NCI-H345 treated with DMSO at 0.1 percent for 48 hours (cell line): Measurements from ENCODE around the gene CHSY3.
"Not testable (repeated sequence)": the region's sequence is repeated elsewhere in the genome, so short reads cannot be mapped to it uniquely, and the experiment has no call there.

Experiments
- DNase-seq: peaks from one replicate; lab custom pipeline; 2025; ENCODE audit not compliant: unreplicated experiment; lab: John Stamatoyannopoulos, UW

CHSY3 gene

GRCh38 chr5:130155345-130156011 lies 251.2 kb downstream of the CHSY3 start:
- DNase-seq = no peak

DNA sequence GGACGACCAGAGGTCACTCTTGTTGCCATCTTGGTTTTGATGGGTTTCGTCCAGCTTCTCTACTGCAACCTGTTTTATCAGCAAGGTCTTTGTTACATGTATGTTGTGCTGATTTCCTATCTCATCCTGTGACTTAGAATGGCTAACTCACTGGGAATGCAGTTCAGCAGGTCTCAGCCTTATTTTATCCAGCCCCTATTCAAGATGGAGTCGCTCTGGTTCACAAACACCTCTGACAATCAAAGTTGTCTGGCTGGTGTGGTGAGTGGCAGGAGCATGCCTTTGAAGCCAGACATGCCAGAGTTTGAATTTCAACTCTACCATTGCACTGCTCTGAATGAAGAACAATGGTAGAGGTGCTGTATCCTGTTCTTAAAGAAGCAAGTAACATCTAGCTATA lies 253.8 kb downstream of the CHSY3 start:
- DNase-seq = no peak

DNA sequence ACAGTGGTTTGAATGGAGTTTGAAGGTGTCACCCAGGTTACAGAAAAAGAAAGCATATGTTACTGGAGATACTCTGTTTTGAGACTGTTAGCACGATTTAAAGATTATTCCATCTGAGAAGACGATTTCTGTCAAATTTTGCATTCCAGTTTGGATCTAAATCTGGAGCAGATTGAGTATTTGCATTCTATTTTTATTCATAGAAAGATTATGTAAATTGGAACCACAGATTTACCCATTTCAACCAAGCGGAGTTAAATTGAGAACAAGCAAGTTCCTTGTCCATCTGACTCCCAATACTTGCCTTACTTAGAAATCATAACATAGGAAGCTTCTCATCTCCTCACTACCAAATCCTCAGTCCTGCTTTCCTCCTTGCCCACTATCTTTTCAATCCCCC lies 255.7 kb downstream of the CHSY3 start:
- no peak for DNase-seq

GRCh38 chr5:130164966-130165365 lies 260.7 kb downstream of the CHSY3 start:
- DNase-seq = no peak

DNA sequence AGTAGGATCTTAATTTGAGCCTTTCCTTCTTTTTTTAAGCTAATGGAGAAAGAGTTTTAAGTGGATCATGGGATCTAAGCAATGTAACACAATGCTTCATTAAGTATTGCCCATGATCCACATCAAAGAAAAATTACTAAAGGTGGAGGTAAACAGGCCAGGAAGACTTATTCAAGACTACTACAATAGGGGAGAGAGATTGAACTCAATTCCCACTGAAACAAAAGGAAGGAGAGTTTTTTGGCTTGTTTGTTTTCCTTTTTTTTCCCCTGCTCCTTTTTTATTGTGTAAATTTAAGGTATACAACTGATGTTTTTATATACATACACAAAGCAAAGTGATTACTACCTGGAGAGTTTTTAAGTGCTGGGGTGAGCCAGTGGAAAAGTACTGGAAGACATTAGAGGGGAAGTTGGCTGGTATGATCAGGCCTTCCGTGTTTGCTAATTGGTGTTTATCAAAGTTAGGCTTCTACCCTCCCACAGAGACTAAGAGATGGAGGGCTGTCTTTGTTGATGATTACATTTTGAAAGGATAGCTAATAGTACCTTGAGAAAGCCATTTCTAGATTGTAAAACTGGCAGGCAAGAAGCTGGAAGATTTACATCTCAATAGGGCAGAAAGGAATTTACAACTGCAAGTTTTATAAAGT lies 262.7 kb downstream of the CHSY3 start:
- DNase-seq = no peak

DNA sequence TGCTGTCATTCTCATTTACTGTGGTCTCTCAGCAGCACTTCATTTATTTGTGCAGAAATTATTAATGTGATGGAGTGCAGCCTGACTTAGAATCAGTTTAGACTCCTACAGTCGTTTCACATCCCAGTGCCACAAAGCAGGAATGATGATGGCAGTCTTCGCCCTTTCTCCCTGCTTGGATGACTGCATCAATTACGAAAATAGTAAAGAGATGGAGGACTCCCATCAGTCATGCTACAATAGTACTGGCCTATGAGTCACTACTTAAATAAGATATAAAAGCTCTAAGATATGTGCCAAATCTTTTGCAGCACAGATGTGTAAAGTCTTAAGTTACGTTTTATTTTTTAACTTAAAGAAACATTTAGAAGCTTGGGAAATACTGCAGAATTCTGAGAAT lies 263.9 kb downstream of the CHSY3 start:
- no peak for DNase-seq

DNA sequence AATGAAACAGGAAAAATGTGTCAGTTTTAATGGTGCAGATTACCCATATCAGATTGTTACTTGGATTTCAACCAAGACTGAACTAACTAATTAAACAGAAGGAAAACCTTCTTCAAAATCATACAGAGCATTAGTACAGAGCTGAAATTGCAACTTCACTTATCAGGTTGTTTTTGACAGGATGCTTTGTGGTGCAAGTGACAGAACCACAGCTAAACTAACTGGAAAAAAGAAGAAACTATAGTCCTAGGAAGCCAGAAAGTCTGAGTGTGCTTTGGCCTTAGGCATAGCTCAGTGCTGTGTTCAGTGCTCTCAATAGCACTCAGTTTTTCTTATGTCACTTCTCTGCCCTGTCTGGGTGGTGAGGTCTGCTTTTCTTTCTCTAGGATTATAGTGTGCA lies 267.4 kb downstream of the CHSY3 start:
- DNase-seq = no peak

GRCh38 chr5:130183115-130183514 lies 278.9 kb downstream of the CHSY3 start:
- no peak for DNase-seq

DNA sequence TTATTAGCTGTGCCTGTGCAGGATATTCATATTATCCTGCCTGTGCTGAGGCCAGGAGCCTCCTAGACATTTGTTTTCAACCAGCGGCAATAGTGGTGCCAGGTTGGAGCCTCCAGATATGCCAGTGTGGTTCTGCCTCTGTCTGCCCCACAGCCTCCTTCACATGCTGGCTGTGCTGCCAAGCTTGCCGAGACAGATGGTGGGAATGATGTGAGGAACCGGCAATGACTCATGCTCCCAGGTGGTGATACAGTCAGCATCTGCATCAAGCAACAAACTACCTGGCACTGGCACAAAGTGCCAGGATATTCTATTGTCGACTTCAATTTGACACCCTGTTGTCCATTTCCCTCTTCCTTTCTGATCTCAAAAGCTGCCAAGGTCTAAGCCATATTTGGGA lies 285.7 kb downstream of the CHSY3 start:
- DNase-seq = no peak

- DNase-seq = no peak
Measured at GRCh38 chr5:130198927-130199326, 294.7 kb downstream of the CHSY3 start.

GRCh38 chr5:130206686-130207085 lies 302.4 kb downstream of the CHSY3 start:
- DNase-seq = no peak

GRCh38 chr5:130213607-130214006 lies 309.3 kb downstream of the CHSY3 start:
- no peak for DNase-seq

- no peak for DNase-seq
Measured at GRCh38 chr5:130216286-130216685, 312.0 kb downstream of the CHSY3 start.

DNA sequence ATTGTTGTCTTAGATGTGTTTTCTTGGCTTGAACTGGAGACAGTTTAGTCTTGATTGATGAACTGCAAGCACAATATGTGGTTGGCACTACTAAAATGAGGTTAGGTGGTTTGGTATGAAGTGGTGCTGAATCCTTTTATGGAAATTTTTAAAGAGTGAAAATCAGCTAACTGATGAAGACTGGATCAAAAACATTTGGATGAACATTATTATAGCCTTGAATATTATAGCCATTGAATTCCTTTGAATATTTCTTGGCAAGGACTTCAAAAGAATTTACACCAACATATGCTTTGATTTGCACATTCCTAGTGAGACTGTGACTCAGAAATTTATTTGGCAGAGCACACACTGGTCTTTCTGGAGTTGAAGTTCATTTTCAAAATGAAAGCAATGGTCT lies 318.3 kb downstream of the CHSY3 start:
- DNase-seq = no peak

DNA sequence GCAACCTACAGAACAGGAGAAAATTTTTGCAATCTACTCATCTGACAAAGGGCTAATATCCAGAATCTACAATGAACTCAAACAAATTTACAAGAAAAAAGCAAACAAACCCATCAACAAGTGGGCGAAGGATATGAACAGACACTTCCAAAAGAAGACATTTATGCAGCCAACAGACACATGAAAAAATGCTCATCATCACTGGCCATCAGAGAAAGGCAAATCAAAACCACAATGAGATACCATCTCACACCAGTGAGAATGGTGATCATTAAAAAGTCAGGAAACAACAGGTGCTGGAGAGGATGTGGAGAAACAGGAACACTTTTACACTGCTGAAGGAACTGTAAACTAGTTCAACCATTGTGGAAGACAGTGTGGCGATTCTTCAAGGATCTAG lies 322.3 kb downstream of the CHSY3 start:
- not testable (repeated sequence) for DNase-seq

- DNase-seq = no peak
Measured at GRCh38 chr5:130227699-130228098, 323.4 kb downstream of the CHSY3 start.

GRCh38 chr5:130231786-130232185 lies 327.5 kb downstream of the CHSY3 start:
- no peak for DNase-seq

DNA sequence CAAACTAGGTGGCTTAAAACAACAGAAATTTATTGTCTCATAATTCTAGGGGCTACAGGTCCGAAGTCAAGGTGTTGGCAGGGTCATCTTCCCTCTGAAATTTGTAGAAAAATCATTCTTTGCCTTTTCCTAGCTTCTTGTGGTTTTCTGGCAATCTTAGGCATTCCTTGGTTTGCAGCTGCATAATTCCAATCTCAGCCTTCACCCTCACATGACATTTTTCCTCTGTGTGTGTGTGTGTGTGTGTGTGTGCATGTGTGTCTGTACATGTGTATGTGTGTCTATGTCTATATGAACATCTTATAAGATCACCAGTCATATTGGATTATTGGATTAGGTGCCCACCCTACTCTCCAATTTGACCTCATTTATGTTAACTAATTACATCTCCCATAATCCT lies 330.6 kb downstream of the CHSY3 start:
- no peak for DNase-seq
